ENCODE results near the gene UMAD1.

Gene UMAD1

GRCh38 chr7:7881581-7881980 is 241.0 kb downstream of the UMAD1 start:
- TF ChIP-seq CTCF (IDR thresholded peaks at IDR 0.05; ENCODE audit: extremely low read depth, missing control alignments): no peak
- no peak for DNase-seq (ENCODE audit: low spot score)

GRCh38 chr7:7882888-7883287 is 242.3 kb downstream of the UMAD1 start:
- DNase-seq (ENCODE audit: low spot score): no peak
- TF ChIP-seq CTCF (IDR thresholded peaks at IDR 0.05; ENCODE audit: extremely low read depth, missing control alignments): no peak

GRCh38 chr7:7883394-7883793 is 242.8 kb downstream of the UMAD1 start:
- no peak for DNase-seq (ENCODE audit: low spot score)
- TF ChIP-seq CTCF (IDR thresholded peaks at IDR 0.05; ENCODE audit: extremely low read depth, missing control alignments): no peak

GRCh38 chr7:7884855-7885254 is 244.3 kb downstream of the UMAD1 start:
- TF ChIP-seq CTCF (IDR thresholded peaks at IDR 0.05; ENCODE audit: extremely low read depth, missing control alignments): no peak
- DNase-seq (ENCODE audit: low spot score): no peak

GRCh38 chr7:7889791-7890568 is 249.4 kb downstream of the UMAD1 start:
- no peak for TF ChIP-seq CTCF (IDR thresholded peaks at IDR 0.05; ENCODE audit: extremely low read depth, missing control alignments)
- DNase-seq (ENCODE audit: low spot score): no peak

- no peak for TF ChIP-seq CTCF (IDR thresholded peaks at IDR 0.05; ENCODE audit: extremely low read depth, missing control alignments)
- no peak for DNase-seq (ENCODE audit: low spot score)
Observed at GRCh38 chr7:7895004-7895650, 254.6 kb downstream of the UMAD1 start.

- no peak for TF ChIP-seq CTCF (IDR thresholded peaks at IDR 0.05; ENCODE audit: extremely low read depth, missing control alignments)
- no peak for DNase-seq (ENCODE audit: low spot score)
Observed at GRCh38 chr7:7895754-7896153, 255.2 kb downstream of the UMAD1 start.
